Smooth muscle cell (in vitro differentiated cells): ENCODE data around the gene GLRA1. TPM values are rescaled to one million over a fixed set of nuclear protein-coding genes. Genes with fewer than 3 reads are reported as not detected.
A peak's percentile ranks its signal among the peaks of the same experiment; 100 is the strongest.

ENCODE experiments used
- DNase-seq: peaks from one replicate; lab custom pipeline; 2025; ENCODE audit not compliant: unreplicated experiment; lab: John Stamatoyannopoulos, UW
- H2AFZ ChIP-seq: fragments of 200-600 bp; sonication (generic); 2 replicates; pipeline ENCODE4 v1.6.0; 2016; ENCODE audit warnings: antibody characterized with exemption, low read depth, mild to moderate bottlenecking
- H3F3A ChIP-seq: fragments of 200-600 bp; sonication (generic); 2 replicates; pipeline ENCODE4 v1.6.0; 2017; ENCODE audit warnings: antibody characterized with exemption, low read depth
- H3K27ac ChIP-seq: fragments of 200-600 bp; sonication (generic); 2 replicates; pipeline ENCODE4 v1.5.1; 2016; ENCODE audit warnings: low read depth, mild to moderate bottlenecking
- H3K27me3 ChIP-seq: fragments of 200-600 bp; sonication (generic); 2 replicates; pipeline ENCODE4 v1.6.1; 2016; ENCODE audit warnings: low read depth, mild to moderate bottlenecking
- H3K36me3 ChIP-seq: fragments of 200-600 bp; sonication (generic); 2 replicates; pipeline ENCODE4 v1.5.1; 2016; ENCODE audit warnings: low read depth
- H3K4me1 ChIP-seq: fragments of 200-600 bp; sonication (generic); 2 replicates; pipeline ENCODE4 v1.5.1; 2016; ENCODE audit warnings: low read depth
- H3K4me2 ChIP-seq: fragments of 200-600 bp; sonication (generic); 2 replicates; pipeline ENCODE4 v1.6.0; 2016; ENCODE audit warnings: mild to moderate bottlenecking
- H3K4me3 ChIP-seq: fragments of 200-600 bp; sonication (generic); 2 replicates; pipeline ENCODE4 v1.5.1; 2016; ENCODE audit warnings: mild to moderate bottlenecking
- H3K79me2 ChIP-seq: fragments of 200-600 bp; sonication (generic); 2 replicates; pipeline ENCODE4 v1.6.0; 2016; ENCODE audit warnings: low read depth, mild to moderate bottlenecking
- H3K9ac ChIP-seq: fragments of 200-600 bp; sonication (generic); 2 replicates; pipeline ENCODE4 v1.6.0; 2016; ENCODE audit warnings: low read depth
- H3K9me3 ChIP-seq: fragments of 200-600 bp; sonication (generic); replicated peaks from 2 replicates; pipeline ENCODE4 v1.5.1; 2016; ENCODE audit warnings: low read depth
- H4K20me1 ChIP-seq: fragments of 200-600 bp; sonication (generic); 2 replicates; pipeline ENCODE4 v1.6.0; 2016; ENCODE audit warnings: low read depth
- CTCF ChIP-seq: fragments of 200-600 bp; sonication (generic); IDR thresholded peaks from 2 replicates; pipeline ENCODE4 v1.5.1; 2017; ENCODE audit warnings: borderline replicate concordance, mild to moderate bottlenecking, antibody characterized with exemption; ENCODE audit not compliant: insufficient read depth, poor library complexity, severe bottlenecking
- WGBS: methylation state at CpG from one replicate; pipeline ENCODE4 v1.1.7; 2016; ENCODE audit warnings: low lambda C conversion rate; 5-methylcytosine and 5-hydroxymethylcytosine counted together
- polyA plus RNA-seq: library from polyadenylated mRNA; unstranded; fragments of >200 nt; fragmentation: Nextera tagmentation; extraction: Ambion mirVana; gene quantifications from 2 replicates; pipeline ENCODE4 v1.2.1, GENCODE V29; 2016
- total RNA-seq: library from RNA; depleted of rRNA; stranded (reverse); fragments of >200 nt; gene quantifications from 2 replicates; pipeline ENCODE4 v1.2.3, GENCODE V29; 2014

GLRA1 gene
- total and polyA plus RNA-seq, 2 experiments from 2014 or later = not detected

DNA sequence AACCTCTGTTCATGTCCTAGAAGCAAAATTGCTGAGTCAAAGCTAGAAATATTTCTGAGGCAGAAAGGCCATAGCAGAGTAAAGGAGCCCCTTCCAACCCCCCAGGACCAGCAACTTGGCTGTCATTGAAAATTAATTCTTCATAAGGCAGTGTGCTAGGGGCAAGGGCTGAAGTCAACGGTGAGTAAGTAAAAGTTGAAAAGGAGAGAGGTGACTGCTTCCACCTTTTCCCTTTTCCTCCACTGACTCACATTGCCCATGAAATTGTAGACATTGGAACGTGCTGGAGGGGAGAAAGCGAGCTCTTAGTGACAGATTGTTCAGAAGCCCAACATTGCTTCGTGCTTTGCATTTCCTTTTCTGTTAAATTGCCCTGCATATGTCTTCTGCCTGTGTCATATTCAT is 19.1 kb downstream of the GLRA1 start:
- Histone ChIP-seq H3K4me2 (peak overlapping the region; percentile 5), H3K4me3 (no peak overlapping the region), H3F3A (no peaks in the 10 kb centered on the region), H3K9me3 (no peaks in the 10 kb centered on the region), H3K27ac (no peak overlapping the region), H3K4me1 (peaks cover 17% of the 10 kb centered on the region), H3K9ac (no peak overlapping the region), H2AFZ (no peak overlapping the region), H4K20me1 (no peaks in the 10 kb centered on the region), H3K36me3 (no peaks in the 10 kb centered on the region), H3K27me3 (peaks cover 10% of the 10 kb centered on the region), H3K79me2 (no peaks in the 10 kb centered on the region)
- WGBS = 54% methylated on average over 4 of the region's 4 CpGs
- no peak for TF ChIP-seq CTCF
- no peak for DNase-seq

DNA sequence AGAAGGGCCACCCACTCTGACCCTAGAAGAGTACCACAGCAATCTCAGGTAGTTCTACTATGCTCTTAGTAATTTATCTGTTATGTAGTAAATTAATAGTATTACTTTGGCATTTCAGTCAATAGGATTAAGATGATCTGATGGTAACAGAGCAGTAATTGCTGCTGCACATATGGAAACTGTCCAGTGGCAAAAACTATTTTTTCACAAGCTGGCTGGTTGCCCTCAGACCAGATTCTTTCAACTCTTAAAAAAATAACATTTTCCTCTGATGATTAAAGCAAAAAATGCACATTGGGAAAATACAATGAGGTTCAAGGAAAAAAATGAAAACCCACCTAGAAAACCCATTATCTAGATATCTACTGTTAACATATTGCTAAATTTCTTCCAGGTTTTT is 19.7 kb downstream of the GLRA1 start:
- H3K4me3 ChIP-seq = no peak overlapping the region
- H3F3A ChIP-seq = no peaks in the 10 kb centered on the region
- no peaks in the 10 kb centered on the region for H3K36me3 ChIP-seq
- peaks cover 17% of the 10 kb centered on the region for H3K4me1 ChIP-seq
- H3K79me2 ChIP-seq = no peaks in the 10 kb centered on the region
- H3K27me3 ChIP-seq = peaks cover 10% of the 10 kb centered on the region
- no peaks in the 10 kb centered on the region for H3K9me3 ChIP-seq
- H3K4me2 ChIP-seq = no peak overlapping the region
- H3K9ac ChIP-seq = no peak overlapping the region
- no peaks in the 10 kb centered on the region for H4K20me1 ChIP-seq
- no peak overlapping the region for H2AFZ ChIP-seq
- H3K27ac ChIP-seq = no peak overlapping the region
- TF ChIP-seq CTCF = no peak
- DNase-seq = no peak

- no peaks in the 10 kb centered on the region for H4K20me1 ChIP-seq
- peaks cover 17% of the 10 kb centered on the region for H3K4me1 ChIP-seq
- H2AFZ ChIP-seq = no peak overlapping the region
- WGBS = 61% methylated on average over 6 of the region's 6 CpGs
- H3K27me3 ChIP-seq = peaks cover 10% of the 10 kb centered on the region
- no peaks in the 10 kb centered on the region for H3K36me3 ChIP-seq
- no peaks in the 10 kb centered on the region for H3K79me2 ChIP-seq
- no peak overlapping the region for H3K4me3 ChIP-seq
- H3K9me3 ChIP-seq = no peaks in the 10 kb centered on the region
- TF ChIP-seq CTCF = no peak
- no peak overlapping the region for H3K9ac ChIP-seq
- no peak overlapping the region for H3K4me2 ChIP-seq
- H3F3A ChIP-seq = no peaks in the 10 kb centered on the region
- DNase-seq = no peak
- H3K27ac ChIP-seq = no peak overlapping the region
These were observed 20.5 kb downstream of the GLRA1 start for GRCh38 chr5:151904127-151904526.

DNA sequence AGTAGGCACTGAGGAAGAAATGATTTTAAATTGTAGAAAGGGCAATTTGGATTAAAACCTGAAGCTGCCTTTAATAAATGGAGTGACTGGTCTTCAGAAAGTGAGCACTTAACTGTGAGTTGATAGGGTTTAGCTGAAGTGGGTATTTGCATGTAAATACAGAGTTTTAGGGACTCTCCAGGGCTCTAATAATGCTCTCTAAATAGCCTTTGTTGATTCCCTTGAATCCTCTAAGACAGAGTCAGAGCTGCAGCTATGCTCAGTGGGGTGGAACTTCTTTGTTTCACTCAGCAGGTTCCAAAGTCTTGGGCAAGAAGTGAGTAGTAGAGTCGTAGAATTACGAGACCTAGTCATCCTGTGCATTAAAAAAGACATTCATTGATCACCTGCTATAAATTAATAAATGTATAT is 21.4 kb downstream of the GLRA1 start:
- Histone ChIP-seq H3K79me2 (no peaks in the 10 kb centered on the region), H2AFZ (no peak overlapping the region), H3F3A (no peaks in the 10 kb centered on the region), H3K36me3 (no peaks in the 10 kb centered on the region), H3K4me1 (peaks cover 17% of the 10 kb centered on the region), H3K27ac (no peak overlapping the region), H3K4me2 (no peak overlapping the region), H3K27me3 (peaks cover 10% of the 10 kb centered on the region), H3K4me3 (no peak overlapping the region), H4K20me1 (no peaks in the 10 kb centered on the region), H3K9ac (no peak overlapping the region), H3K9me3 (no peaks in the 10 kb centered on the region)
- no peak for DNase-seq
- no peak for TF ChIP-seq CTCF
- WGBS = 37% methylated on average over 2 of the region's 2 CpGs
